Erythroblast (primary cell): ENCODE data around the gene FOXP1.

ENCODE experiments used
- DNase-seq, 2 experiments: peaks; one replicate each; lab custom pipeline; 2025; lab: John Stamatoyannopoulos, UW
- GATA1 ChIP-seq: IDR thresholded peaks from 2 replicates; pipeline ENCODE4 v1.6.1; 2011; ENCODE audit warnings: low read depth, mild to moderate bottlenecking, control low read depth, low read length, moderate library complexity
- POLR2A ChIP-seq: IDR thresholded peaks from 2 replicates; pipeline ENCODE4 v1.6.1; 2011; ENCODE audit warnings: mild to moderate bottlenecking, low read length

FOXP1 gene

DNA sequence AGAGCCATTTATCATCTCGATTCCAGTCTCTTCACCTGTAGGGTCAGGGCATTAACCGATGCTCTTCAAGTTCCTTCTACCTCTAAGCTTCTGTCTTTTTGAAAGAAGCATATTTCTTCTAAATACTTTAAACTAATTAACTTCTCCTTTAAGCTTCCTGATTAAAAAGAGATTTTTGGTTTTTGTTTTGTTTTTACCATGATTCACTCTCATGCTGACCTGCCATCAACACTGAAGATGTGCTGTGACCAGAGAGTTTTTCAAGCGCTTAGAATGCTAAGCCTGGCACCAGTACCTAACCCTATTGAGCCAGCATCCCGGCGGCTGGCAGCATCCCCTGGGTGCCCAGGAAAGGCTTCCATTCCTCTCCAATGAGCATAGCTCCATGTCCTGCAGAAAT, 89.3 kb downstream of the FOXP1 start:
- DNase-seq = no peak
- TF ChIP-seq POLR2A = no peak
- TF ChIP-seq GATA1 = no peak

DNA sequence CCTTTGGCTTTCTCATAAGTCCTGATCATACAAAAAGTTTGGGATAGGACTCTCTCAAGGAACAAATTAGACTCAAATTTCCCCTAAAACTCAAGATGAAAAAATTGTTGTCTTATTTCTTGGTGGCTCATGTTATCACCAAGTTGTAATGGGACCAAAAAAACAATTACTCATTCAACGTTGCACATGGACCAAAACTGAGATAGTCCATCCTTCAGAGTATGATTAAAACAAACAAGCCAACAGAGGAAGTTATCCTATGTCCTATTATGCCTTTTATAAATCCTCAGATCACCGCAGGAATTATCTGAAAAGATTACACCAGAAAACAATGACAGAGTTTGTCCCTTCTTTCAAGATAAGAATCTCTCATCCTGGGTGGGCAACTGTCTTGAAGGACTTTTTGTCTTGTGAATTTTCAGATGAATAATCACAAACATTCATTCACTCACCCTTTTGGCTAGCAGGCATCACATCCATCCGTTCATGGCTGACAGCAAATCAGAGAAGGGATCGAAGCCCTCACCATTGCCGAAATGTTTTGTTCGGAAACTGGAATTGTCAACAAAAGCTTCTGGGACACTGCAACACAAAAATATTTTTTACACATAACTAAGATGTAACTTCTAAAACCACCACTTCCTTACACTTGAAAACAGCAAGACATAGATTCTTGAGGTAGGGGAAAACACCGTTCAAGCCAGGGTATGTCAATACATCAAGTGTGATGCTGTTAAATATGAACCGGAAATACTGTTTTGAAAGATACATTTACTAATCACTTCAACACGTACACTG, 90.4 kb downstream of the FOXP1 start:
- TF ChIP-seq POLR2A (no peak), GATA1 (no peak)
- no peak for DNase-seq

DNA sequence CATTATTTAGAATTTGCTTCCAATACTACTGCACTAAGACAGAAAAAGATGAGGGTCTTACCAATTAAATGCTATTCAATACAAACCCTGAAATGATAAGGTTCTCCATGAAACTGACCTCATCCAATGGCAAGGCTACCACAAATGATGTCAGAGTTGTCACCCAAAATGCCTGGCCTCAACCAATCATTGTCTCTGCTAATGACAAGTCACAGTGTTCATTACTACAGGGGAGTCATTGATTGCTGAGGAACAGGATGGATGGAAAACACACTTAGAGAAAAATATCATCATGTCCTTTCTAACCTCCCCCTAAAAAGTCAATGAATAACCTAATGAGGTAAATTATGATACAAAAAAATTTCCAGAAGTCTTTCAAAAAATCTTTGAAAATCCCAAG, 91.0 kb downstream of the FOXP1 start:
- TF ChIP-seq POLR2A (no peak), GATA1 (no peak)
- no peak for DNase-seq

DNA sequence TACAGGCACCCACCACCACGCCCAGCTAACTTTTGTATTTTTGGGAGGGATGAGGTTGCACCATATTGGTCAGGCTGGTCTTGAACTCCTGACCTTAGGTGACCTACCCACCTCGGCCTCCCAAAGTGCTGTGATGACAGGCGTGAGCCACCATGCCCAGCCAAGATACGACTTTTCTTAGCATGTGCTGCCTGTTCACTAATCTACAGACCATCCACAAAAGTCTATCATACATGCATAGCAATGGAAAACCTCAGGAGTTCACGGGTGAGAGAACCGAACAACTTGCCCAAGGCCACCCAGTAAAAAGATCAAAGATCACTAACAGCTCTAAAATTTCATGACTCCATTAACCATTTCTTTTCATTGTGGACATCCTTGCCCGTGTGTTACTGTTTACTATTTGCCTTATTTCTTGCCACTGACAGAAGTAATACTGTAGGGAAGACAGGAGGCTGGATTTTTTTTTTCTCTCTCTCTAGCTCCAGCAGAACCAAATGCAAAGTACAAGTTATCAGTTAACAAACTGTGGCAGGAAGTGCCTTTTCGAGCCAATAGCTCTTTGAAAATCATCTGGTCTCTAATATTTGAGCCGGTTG, 92.3 kb downstream of the FOXP1 start:
- no peak for DNase-seq
- no peak for TF ChIP-seq GATA1
- no peak for TF ChIP-seq POLR2A

DNA sequence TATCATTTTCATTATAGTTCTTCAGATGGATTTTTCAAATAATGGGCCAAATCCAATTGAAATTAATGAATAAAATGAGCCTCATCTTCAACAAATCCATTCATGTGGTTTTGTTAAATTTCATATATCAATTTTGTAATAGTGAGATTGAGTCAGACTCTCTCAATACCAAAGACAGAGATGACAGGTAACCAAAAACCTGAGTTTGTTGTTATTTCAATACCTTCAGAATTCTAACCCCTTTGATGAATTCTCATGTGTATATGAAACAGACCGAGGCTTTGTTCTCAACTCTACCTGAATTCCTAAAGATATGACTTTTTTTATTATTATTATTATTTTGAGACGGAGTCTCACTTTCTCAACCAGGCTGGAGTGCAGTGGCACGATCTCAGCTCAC, 92.8 kb downstream of the FOXP1 start:
- TF ChIP-seq GATA1 (no peak), POLR2A (no peak)
- no peak for DNase-seq

DNA sequence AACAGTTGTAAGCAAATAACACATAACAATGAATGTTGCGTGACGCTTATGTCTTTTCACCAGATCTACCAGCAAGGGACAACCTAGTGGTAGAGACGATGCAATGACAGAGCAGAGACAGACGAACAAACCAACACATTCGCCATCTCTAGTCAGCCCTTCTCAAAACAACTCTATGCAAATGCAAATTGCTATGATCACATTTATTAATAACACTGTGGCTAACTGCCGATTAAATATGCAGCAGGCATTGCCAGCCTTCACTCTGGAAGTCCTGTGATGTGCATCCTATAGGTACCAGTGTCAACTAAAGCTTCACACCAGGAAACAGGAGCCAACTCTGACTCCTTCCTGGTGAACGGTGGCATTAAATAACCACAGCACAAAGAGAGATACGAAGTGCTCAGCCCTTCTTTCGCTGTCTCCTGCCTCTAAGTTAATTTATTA, 94.2 kb downstream of the FOXP1 start:
- no peak for DNase-seq
- TF ChIP-seq POLR2A (no peak), GATA1 (no peak)

DNA sequence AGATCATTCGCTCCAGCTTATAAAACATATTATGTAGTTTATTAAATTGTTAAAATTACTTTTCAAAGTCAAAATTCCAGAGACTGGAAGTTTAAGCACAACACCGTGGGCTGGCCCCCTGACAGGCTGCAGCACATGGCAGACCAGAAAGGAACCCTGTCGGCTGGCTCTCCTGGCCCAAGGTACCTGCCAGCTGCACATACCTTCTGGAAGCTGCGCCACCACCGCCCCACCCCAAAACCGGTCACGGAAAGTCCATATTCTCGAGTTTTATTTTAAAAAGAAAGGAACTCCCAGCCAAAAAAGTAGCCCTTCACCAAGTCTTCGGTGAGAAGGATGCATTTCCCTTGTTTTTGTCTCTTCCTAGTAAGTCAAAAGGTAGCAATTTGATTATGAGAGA, 94.6 kb downstream of the FOXP1 start:
- no peak for DNase-seq
- TF ChIP-seq GATA1 (no peak), POLR2A (no peak)

DNA sequence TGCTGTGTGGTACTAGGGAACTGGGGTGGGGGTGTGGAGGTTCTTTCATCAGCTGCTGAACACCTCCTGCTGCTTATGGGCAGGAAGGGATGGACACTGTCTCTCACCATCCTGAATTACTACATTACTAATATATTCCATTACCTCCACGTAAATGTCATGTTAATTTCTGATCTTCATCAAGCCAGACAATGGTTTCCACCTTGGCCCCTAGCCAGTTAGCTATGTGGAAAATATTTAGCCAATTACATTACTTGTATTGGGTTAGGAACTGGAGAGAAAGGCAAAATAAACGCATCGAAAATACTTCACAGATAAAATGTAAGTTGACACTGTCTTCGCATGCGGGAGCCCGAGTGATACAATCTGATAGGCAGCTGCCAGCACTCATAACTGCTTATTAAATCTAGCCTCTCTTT, 95.1 kb downstream of the FOXP1 start:
- no peak for DNase-seq
- TF ChIP-seq POLR2A (no peak), GATA1 (no peak)

DNA sequence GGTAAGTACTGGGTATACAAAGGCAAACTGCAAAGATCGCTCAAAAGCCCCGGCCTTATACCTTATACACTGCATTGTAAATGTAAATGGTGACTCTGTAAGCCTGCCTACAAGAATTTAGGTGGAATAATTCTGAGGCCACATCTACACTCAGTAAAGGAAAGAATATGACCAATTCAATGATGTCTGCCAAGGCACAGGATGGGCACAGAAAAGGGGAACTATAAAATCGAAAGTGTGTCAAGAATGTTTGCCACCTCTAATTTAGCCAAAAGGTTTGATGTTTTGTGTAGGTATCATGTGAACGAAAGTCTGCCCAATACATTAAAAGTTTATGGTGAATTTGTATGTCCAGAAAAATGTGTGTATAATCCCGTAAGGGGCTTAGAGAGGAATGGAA, 96.1 kb downstream of the FOXP1 start:
- TF ChIP-seq POLR2A (no peak), GATA1 (no peak)
- DNase-seq = no peak

DNA sequence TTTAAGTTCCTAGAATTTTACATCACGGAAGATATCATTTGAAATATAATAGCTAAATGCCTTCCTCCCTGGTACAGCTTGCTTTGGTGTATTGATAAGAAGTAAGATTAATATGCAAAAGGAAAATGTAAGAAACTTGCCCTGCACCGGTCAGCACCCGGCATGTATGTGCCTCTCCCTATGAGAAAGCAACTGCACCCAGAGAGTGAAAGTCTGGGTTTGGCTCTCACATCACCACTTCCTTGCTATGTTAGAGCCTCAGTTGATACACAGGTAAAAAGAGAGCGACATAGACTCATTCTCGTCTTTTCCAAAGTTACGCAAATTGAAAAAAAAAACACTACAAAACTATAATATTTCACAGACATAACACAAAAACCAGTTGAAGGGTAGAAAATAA, 96.7 kb downstream of the FOXP1 start:
- no peak for TF ChIP-seq GATA1
- TF ChIP-seq POLR2A = no peak
- DNase-seq = no peak

DNA sequence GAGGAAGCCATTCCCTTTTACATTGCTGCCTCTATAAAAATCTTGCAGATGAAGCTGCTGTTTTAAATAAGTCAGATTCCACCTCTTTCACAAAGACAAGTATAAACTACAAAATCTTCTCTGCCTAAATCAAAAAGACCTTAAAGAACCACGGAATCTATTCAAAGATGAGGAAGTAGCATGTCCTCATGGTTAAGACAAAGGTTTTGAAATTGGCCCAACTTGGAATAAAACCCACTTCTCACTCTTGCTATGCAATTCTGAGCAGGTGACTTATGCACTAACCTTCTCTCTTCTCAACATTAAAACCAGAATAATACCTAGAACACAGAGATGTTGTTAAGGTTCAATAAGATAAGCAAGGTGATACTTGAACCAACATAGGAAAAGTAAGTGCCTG, 97.6 kb downstream of the FOXP1 start:
- DNase-seq = no peak

DNA sequence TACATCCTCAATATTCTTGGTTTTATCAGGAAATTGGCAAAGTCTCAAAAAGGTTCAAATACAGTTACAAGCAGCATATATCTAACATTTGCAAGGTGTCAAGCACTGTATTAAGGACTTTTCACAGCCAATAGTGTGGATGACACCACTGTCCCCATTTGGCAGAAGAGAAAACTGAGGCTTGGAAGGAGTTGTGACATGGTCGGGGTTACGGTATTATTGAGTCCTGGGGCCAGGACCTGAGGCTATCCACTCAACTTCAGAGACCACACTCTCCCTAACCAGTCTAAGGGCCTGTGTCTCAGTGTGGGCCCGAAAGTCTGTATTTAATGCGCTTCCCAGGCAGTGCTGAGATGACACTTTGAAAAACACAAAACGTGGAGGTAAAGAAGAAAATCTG, 99.1 kb downstream of the FOXP1 start:
- TF ChIP-seq GATA1 (no peak), POLR2A (no peak)
- DNase-seq = no peak

More for the DNA sequence above, 97.6 kb downstream of the FOXP1 start:
- TF ChIP-seq GATA1 = no peak
- TF ChIP-seq POLR2A = no peak

DNA sequence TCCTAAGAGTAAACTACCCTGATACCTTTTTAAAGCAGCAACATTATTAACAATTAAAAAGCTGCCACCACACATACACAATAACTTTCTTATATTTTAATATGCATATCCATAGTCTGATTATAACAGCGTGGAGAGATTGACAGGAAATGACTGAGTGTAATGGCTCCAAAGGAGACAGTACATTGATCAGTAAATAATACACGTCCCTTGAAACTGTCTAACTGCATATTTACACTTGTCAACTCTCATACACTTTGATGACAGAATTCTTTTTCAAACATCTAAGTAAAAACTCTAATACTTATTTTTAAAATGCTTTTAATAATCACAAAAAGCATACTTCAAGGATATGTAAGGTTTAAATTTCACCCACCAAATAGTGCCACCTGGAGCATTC, 99.5 kb downstream of the FOXP1 start:
- DNase-seq = no peak
- no peak for TF ChIP-seq POLR2A
- no peak for TF ChIP-seq GATA1

DNA sequence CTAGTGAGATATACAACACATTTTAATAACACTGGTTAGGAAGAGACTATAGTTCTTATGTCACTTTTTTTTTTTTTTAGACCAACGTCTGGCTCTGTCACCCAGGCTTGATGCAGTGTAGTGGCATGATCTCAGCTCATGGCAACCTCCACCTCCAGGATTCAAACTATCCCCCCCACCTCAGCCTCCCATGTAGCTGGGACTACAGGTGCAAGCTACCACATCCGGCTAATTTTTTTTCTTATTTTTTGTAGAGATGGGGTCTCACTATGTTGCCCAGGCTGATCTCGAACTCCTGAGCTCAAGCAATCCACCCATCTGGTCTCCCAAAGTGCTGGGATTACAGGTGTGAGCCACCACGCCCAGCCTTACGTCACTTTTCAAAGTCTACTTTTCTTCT, 100.8 kb downstream of the FOXP1 start:
- DNase-seq = no peak
- TF ChIP-seq POLR2A (no peak), GATA1 (no peak)
